Limb (tissue), 2 donors: Measurements from ENCODE around the gene MIPEP.

Experiments used
- DNase-seq, 2 donors: peaks; one replicate each; pipeline ENCODE4 v3.0.0-alpha.2; 2016; ENCODE audit errors: extremely low spot score in 2 of 2

The MIPEP gene

GRCh38 chr13:23810685-23811240 lies 78.4 kb downstream of the MIPEP start:
- DNase-seq = no peak

GRCh38 chr13:23808803-23809202 lies 80.4 kb downstream of the MIPEP start:
- no peak for DNase-seq

- DNase-seq = no peak
Observed at GRCh38 chr13:23806874-23807526, 82.2 kb downstream of the MIPEP start.

- no peak for DNase-seq
Observed at GRCh38 chr13:23805821-23806220, 83.4 kb downstream of the MIPEP start.

- no peak for DNase-seq
Observed at GRCh38 chr13:23805122-23805521, 84.1 kb downstream of the MIPEP start.

GRCh38 chr13:23804166-23804565 lies 85.0 kb downstream of the MIPEP start:
- no peak for DNase-seq

- DNase-seq = no peak
Observed at GRCh38 chr13:23801141-23801540, 88.1 kb downstream of the MIPEP start.

- DNase-seq = no peak
Observed at GRCh38 chr13:23799945-23800344, 89.3 kb downstream of the MIPEP start.

- DNase-seq = no peak
Observed at GRCh38 chr13:23797276-23797903, 91.8 kb downstream of the MIPEP start.

GRCh38 chr13:23796551-23796950 lies 92.6 kb downstream of the MIPEP start:
- DNase-seq = no peak

GRCh38 chr13:23794267-23795161 lies 94.7 kb downstream of the MIPEP start:
- DNase-seq = no peak

GRCh38 chr13:23793711-23794110 lies 95.5 kb downstream of the MIPEP start:
- no peak for DNase-seq

- no peak for DNase-seq
Observed at GRCh38 chr13:23792680-23793079, 96.5 kb downstream of the MIPEP start.

GRCh38 chr13:23790577-23791170 lies 98.5 kb downstream of the MIPEP start:
- no peak for DNase-seq

GRCh38 chr13:23789576-23790346 lies 99.4 kb downstream of the MIPEP start:
- no peak for DNase-seq

- no peak for DNase-seq
Observed at GRCh38 chr13:23788459-23788858, 100.7 kb downstream of the MIPEP start.

- DNase-seq = no peak
Observed at GRCh38 chr13:23787464-23787863, 101.7 kb downstream of the MIPEP start.

- no peak for DNase-seq
Observed at GRCh38 chr13:23786607-23787006, 102.6 kb downstream of the MIPEP start.

GRCh38 chr13:23778879-23779278 lies 110.3 kb downstream of the MIPEP start:
- no peak for DNase-seq

GRCh38 chr13:23778002-23778652 lies 111.1 kb downstream of the MIPEP start:
- DNase-seq = no peak

GRCh38 chr13:23777575-23777870 lies 111.7 kb downstream of the MIPEP start:
- no peak for DNase-seq
